LNCaP clone FGC (cell line): ENCODE measurements around the gene ALG1L2.
"Not testable (repeated sequence)": the region's sequence is repeated elsewhere in the genome, so short reads cannot be mapped to it uniquely, and the experiment has no call there.

Experiments
- DNase-seq: peaks from one replicate; pipeline ENCODE4 v3.0.0-alpha.2; 2011; ENCODE audit warnings: low read depth
- H3K4me3 ChIP-seq: 2 replicates; pipeline ENCODE4 v1.5.1; 2011; ENCODE audit warnings: mild to moderate bottlenecking, low read depth, low read length, control low read depth
- CTCF ChIP-seq: IDR thresholded peaks from 2 replicates; pipeline ENCODE4 v1.5.1; 2012; ENCODE audit warnings: mild to moderate bottlenecking; ENCODE audit not compliant: control insufficient read depth, insufficient read depth; ENCODE audit errors: extremely low read depth

ALG1L2 gene

DNA sequence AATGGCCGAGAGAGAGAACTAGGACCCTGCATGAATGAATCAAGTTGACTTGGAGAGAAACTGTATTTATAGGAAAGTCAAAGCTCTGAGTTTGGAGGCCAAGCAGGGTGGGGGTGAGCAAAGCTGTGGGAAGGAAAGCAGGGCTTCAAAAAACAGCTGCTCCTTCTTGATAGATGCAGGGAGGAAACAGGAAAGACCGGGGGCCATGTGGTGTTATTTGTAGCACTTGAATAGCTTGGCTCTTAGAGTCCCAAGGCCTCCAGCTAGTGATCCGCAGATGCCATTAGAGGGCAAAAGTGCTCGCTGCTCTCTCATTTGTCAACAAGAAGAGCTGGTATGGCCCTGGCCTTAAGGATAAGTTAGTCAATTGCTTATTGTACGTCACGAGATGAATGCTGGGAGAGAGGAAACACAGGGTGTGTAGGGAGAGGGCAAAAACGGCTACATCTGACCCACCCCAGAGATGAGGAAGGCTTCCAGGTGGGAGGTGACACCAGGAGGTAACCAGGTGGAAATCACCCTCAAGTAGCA, at the start of gene ALG1L2:
Gene ALG1L2 (plus strand): TSS at position 481 of the 531 bp plus-strand sequence. CDS start 186 bp downstream, outside the sequence.
- H3K4me3 ChIP-seq: no peak within 1 kb of the TSS
- no peak for DNase-seq
- no peak for TF ChIP-seq CTCF

DNA sequence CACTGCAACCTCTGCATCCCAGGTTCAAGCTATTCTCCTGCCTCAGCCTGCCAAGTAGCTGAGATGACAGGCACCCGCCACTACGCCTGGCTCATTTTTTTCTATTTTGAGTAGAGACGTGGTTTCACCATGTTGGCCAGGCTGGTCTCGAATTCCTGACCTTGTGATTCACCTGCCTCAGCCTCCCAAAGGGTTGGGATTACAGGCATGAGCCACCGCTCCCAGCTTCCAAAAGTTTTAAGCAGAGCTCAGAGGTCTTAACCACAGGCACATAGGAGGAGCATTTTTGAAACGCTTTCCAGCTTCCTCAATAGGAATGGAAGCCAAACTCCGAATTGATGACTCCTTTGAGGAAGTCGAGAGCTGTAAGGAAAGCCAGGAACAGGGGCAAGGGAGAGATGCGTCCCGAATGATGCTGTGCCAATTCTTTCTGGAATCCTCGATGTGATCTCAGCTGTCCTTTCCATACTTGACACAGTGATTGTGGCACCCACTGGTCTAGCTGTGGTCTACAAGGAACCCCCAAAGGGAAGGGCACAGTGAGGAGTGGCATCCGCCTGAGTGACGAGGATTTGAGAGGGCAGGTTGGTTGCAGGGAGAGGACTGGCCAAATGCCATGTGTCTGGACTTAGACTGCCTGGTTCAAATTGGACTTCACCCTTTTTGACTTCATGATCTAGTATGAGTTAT, 44.4 kb upstream of the ALG1L2 start:
- not testable (repeated sequence) for DNase-seq, H3K4me3 ChIP-seq

DNA sequence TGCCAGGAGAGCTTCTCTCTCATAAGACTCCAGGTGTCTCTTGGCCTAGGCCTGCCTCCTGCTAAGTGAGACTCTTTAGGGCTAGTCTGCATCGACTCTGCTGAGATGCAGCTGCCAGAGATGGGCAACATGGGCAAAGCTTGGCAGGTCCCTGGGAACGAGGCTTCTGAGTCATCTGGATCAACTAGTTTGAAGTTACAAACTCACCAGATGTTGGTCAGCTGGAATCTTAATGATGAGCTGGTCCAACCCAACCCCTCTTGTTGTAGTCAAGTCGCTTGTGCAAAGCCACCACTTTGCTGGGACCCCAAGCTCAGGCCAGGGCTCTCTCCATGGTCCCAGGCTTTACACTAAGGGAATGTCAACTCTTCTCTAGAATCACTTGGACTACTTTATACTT, 38.9 kb upstream of the ALG1L2 start:
- not testable (repeated sequence) for DNase-seq, H3K4me3 ChIP-seq

DNA sequence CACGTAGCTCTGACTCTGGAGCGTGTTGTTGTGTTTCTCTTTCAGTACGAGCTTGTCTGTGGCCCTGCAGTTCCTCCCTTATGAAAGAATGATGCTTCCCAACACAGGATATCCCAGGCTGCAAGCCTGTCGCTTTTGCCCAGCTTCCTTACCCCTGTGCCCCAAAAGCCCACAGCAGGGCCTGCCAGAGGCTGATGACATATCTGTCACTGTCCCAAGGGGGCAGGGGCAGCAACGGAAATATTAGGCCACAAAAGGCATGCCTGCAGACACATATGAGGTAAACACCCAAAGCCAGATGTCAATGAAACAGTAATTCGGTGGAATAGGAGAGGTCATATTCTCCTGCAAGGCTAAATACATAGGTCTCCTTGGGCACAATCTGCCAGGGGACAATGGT, 38.0 kb upstream of the ALG1L2 start:
- not testable (repeated sequence) for DNase-seq

GRCh38 chr3:130044370-130044769, 37.3 kb upstream of the ALG1L2 start:
- no peak for DNase-seq
- no peak for TF ChIP-seq CTCF
- no peak overlapping the region for H3K4me3 ChIP-seq

More for the DNA sequence above, 38.0 kb upstream of the ALG1L2 start:
- H3K4me3 ChIP-seq: not testable (repeated sequence)

DNA sequence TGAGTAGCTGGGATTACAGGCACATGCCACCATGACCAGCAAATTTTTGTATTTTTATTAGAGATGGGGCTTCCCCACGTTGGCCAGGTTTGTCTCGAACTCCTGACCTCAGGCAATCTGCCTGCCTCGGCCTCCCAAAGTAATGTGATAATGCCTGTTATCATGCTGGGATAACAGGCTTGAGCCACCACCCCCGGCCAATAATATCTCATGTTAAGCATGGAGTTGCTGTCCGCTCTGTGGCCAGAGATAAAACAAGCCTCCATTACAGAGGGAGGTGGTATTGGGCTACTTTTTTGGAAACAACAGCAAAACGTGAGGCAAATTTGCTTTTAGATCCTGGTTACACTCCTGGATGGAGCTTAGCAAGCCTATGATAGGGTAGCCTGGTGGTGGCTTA, 32.9 kb upstream of the ALG1L2 start:
- TF ChIP-seq CTCF: no peak
- no peak overlapping the region for H3K4me3 ChIP-seq
- no peak for DNase-seq

DNA sequence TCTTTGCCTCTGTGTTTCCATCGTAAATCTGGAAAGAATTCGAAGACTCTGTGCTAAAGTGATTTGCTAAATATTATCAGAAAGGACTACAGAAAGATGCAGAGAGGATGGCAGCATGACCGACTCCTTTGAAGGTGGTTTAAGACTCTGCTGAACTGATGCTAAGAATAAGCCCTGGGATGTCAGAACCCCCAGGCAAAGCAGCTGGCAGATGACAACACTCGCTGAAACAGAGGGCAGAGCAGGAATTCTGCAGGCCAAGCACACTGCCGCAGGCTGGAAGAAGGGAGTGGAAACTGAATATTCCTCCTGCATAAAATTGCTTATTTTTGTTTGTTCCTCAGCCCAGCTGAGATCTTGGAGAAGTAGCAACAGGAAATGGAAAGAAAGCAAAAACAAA, 29.3 kb upstream of the ALG1L2 start:
- DNase-seq, H3K4me3 ChIP-seq: not testable (repeated sequence)

DNA sequence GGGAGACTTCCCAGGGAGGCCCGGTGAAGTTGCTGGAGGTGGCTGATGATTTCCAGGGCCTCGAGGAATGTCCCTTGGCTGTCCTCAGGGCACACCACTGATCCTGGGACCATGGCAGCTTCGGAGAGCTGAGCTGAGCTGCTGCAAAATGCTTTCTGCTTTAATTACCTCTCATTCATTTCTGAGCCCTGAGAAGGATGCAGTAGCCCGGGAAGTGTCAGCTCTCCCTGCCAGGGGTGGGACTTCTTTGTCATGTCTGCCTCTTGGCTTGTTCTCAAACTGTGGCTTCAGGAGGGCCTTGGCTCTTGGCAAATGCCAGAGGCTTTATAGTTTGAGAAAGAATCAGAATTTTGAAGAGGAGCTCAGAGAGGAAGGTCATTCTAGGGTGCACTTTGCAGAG, 28.7 kb upstream of the ALG1L2 start:
- not testable (repeated sequence) for DNase-seq, H3K4me3 ChIP-seq

DNA sequence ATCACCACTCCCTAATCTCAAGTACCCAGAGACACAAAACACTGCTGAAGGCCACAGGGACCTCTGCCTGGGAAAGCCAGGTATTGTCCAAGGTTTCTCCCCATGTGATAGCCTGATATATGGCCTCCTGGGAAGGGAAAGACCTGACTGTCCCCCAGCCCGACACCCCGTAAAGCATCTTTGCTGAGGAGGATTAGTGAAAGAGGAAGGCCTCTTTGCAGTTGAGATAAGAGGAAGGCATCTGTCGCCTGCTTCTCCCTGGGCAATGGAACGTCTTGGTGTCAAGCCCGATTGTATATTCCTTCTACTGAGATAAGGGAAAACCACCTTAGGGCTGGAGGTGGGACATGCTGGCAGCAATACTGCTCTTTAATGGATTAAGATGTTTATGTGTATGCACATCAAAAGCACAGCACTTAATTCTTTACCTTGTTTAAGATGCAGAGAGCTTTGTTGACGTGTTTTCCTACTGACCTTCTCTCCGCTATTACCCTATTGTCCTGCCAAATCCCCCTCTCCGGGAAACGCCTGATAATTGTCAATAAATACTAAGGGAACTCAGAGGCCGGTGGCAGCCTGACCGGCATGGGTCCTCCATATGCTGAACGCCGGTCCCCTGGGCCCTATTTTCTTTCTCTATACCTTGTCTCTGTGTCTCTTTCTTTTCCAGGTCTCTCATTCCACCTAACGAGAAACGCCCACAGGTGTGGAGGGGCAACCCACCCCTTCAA, 23.9 kb upstream of the ALG1L2 start:
- H3K4me3 ChIP-seq, DNase-seq: not testable (repeated sequence)

DNA sequence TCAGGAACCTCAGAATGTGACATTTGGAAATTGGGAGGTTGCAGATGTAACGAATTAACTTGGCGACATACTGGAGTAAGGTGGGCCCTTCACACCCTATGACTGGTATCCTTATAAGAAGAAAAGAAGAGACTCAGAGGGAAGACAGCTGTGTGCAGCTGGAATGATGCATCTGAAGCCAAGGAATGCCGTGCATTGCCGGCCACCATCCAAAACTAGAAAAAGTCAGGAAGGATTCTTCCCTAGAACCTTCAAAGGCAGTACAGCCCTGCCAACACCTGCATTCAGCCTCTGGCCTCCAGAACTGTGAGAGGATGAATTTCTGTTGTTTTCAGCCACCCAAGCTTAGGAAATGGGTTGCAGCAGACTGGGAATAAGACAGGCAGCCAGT, 23.4 kb upstream of the ALG1L2 start:
- H3K4me3 ChIP-seq, DNase-seq: not testable (repeated sequence)

GRCh38 chr3:130058716-130059115, 22.9 kb upstream of the ALG1L2 start:
- not testable (repeated sequence) for DNase-seq, H3K4me3 ChIP-seq

- DNase-seq, H3K4me3 ChIP-seq: not testable (repeated sequence)
These were observed 22.5 kb upstream of the ALG1L2 start for GRCh38 chr3:130059162-130059561.
